Caco-2 (cell line): ENCODE measurements around the gene SLC9A7. TPM values are rescaled to one million over a fixed set of nuclear protein-coding genes. Genes with fewer than 3 reads are reported as not detected.

Experiments used
- BruUV-seq: library from RNA; stranded (reverse); fragments of 400-500 nt; replicated peaks from 2 replicates; lab custom pipeline; 2021; lab: Mats Ljungman, UMichigan
- CTCF ChIA-PET: fragments of 300-600 bp; sonication (Branson Sonifier 250); formaldehyde crosslinking; loops from one replicate; lab custom pipeline; 2022; ENCODE audit warnings: antibody characterized with exemption; lab: Charles Lee
- POLR2A ChIA-PET: fragments of 300-600 bp; sonication (Branson Sonifier 250); formaldehyde crosslinking; loops from one replicate; lab custom pipeline; 2022; ENCODE audit warnings: antibody characterized with exemption; lab: Charles Lee
- DNase-seq, 2 experiments: peaks; one replicate each; pipeline versions ENCODE4 v3.0.0 to v3.0.0-alpha.2; 2020 to 2022
- H3K27me3 ChIP-seq: replicated peaks from 2 replicates; pipeline ENCODE4 v1.6.0; 2011; ENCODE audit warnings: low read length; ENCODE audit not compliant: control insufficient read depth, insufficient read depth
- H3K36me3 ChIP-seq: 2 replicates; pipeline ENCODE4 v1.5.1; 2011; ENCODE audit warnings: low read length; ENCODE audit not compliant: control insufficient read depth, insufficient read depth
- H3K4me1 ChIP-seq: fragments of 250-450 bp; sonication (Bioruptor Pico); 2 replicates; pipeline ENCODE4 v1.5.1; 2020; ENCODE audit warnings: mild to moderate bottlenecking
- H3K4me3 ChIP-seq: 2 replicates; pipeline ENCODE4 v1.5.1; 2011; ENCODE audit warnings: low read depth, mild to moderate bottlenecking, control low read depth, low read length
- H3K9me3 ChIP-seq: fragments of 250-450 bp; sonication (Bioruptor Pico); 2 replicates; pipeline ENCODE4 v1.5.1; 2020; ENCODE audit warnings: mild to moderate bottlenecking, moderate library complexity
- H3K27ac Mint-ChIP-seq: one replicate; pipeline ENCODE4 v1.8.0; 2022; ENCODE audit warnings: mixed read lengths; ENCODE audit not compliant: unreplicated experiment
- H3K27me3 Mint-ChIP-seq: one replicate; pipeline ENCODE4 v1.8.0; 2022; ENCODE audit warnings: mixed read lengths; ENCODE audit not compliant: insufficient read depth, unreplicated experiment
- H3K36me3 Mint-ChIP-seq: one replicate; pipeline ENCODE4 v1.8.0; 2022; ENCODE audit warnings: mild to moderate bottlenecking, mixed read lengths; ENCODE audit not compliant: insufficient read depth, unreplicated experiment
- H3K4me1 Mint-ChIP-seq: one replicate; pipeline ENCODE4 v1.8.0; 2022; ENCODE audit warnings: low read depth, mixed read lengths; ENCODE audit not compliant: unreplicated experiment
- H3K4me3 Mint-ChIP-seq: one replicate; pipeline ENCODE4 v1.8.0; 2022; ENCODE audit warnings: mild to moderate bottlenecking, moderate library complexity, mixed read lengths; ENCODE audit not compliant: unreplicated experiment
- H3K9me3 Mint-ChIP-seq: one replicate; pipeline ENCODE4 v1.8.0; 2022; ENCODE audit warnings: mixed read lengths; ENCODE audit not compliant: unreplicated experiment
- intact Hi-C: fragments of 100-400 bp; cut with micrococcal nuclease; formaldehyde crosslinking; loops from one replicate; pipeline ENCODE4 v1.10.0; 2022; ENCODE audit not compliant: unreplicated experiment
- total RNA-seq: library from RNA; stranded (reverse); gene quantifications from 2 replicates; pipeline ENCODE4 v1.2.3, GENCODE V29; 2022
- TF ChIP-seq, protein P1 (sequence below), 2 experiments: fragments of 200-600 bp in 1 of 2; IDR thresholded peaks; 1 replicate in 1 of 2; 2 replicates in 1 of 2; pipeline versions ENCODE4 v1.5.1 to v1.8.0; 2011 to 2022; ENCODE audit warnings: antibody characterized with exemption in 1 of 2, control low read depth in 1 of 2, inconsistent platforms in 1 of 2, low read depth in 1 of 2, low read length in 1 of 2, mild to moderate bottlenecking in 1 of 2, moderate library complexity in 1 of 2; ENCODE audit not compliant: insufficient read depth in 1 of 2, severe bottlenecking in 1 of 2, unreplicated experiment in 1 of 2

SLC9A7 gene
- total RNA-seq, 1 experiment from 2014 or later = 20.1 TPM

DNA sequence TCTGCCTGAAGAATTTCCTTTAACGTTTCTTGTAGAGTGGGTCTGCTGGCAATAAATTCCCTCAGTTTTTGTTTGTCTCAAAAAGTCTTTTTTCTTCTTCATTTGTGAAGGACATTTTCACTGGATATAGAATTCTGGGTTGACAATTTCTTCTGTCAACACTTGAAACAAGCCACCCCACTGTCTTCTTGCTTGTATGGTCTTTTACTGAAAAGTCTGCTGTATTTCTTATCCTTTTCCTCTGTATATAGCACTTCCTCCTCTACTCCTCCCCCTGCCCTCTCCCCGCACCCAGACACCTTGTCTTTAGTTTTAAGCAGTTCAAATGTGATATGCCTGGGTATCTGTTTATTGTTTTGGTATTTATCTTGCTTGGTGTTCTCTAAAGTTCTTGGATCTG, 23.3 kb downstream of the SLC9A7 start:
- no TSS peak for BruUV-seq
- DNase-seq = no peak
- Mint-ChIP-seq H3K4me1 (peaks cover 4% of the 10 kb centered on the region), H3K4me3 (no peak overlapping the region), H3K27me3 (no peaks in the 10 kb centered on the region), H3K9me3 (peaks cover 37% of the 10 kb centered on the region), H3K36me3 (peaks cover 13% of the 10 kb centered on the region), H3K27ac (no peak overlapping the region)
- Histone ChIP-seq H3K27me3 (no peaks in the 10 kb centered on the region), H3K4me3 (no peak overlapping the region), H3K4me1 (no peaks in the 10 kb centered on the region), H3K36me3 (no peaks in the 10 kb centered on the region), H3K9me3 (peaks cover 5% of the 10 kb centered on the region)
- TF ChIP-seq, protein P1, sequence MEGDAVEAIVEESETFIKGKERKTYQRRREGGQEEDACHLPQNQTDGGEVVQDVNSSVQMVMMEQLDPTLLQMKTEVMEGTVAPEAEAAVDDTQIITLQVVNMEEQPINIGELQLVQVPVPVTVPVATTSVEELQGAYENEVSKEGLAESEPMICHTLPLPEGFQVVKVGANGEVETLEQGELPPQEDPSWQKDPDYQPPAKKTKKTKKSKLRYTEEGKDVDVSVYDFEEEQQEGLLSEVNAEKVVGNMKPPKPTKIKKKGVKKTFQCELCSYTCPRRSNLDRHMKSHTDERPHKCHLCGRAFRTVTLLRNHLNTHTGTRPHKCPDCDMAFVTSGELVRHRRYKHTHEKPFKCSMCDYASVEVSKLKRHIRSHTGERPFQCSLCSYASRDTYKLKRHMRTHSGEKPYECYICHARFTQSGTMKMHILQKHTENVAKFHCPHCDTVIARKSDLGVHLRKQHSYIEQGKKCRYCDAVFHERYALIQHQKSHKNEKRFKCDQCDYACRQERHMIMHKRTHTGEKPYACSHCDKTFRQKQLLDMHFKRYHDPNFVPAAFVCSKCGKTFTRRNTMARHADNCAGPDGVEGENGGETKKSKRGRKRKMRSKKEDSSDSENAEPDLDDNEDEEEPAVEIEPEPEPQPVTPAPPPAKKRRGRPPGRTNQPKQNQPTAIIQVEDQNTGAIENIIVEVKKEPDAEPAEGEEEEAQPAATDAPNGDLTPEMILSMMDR (IDR thresholded peaks at IDR 0.05; ENCODE audit: insufficient read depth in 1 of 2, low read depth in 1 of 2, low read length in 1 of 2, severe bottlenecking in 1 of 2, unreplicated experiment in 1 of 2) = no peak
- intact Hi-C loops = no loop called here
- POLR2A ChIA-PET = no interaction called here
- CTCF ChIA-PET = no interaction called here

DNA sequence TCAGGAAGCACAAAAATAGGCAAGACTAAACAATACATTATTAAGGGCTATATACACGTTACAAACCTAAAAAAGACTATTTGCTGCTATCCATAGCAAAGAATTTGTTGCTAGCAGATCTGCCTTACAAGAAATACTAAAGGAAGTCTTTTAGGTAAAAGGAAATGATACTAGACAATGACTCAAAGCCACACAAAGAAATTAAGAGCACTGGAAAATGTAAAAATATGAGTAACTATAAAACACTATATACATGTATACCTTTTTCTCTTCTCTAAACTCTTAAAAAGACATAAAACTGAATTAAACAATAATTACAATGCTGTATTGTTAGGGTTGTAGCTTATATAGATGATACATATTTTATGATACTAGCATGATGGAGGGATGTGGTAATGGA, 25.7 kb downstream of the SLC9A7 start:
- Histone ChIP-seq H3K4me3 (no peak overlapping the region), H3K4me1 (no peaks in the 10 kb centered on the region), H3K27me3 (no peaks in the 10 kb centered on the region), H3K36me3 (no peaks in the 10 kb centered on the region), H3K9me3 (peaks cover 5% of the 10 kb centered on the region)
- no peak for DNase-seq
- POLR2A ChIA-PET = no interaction called here
- TF ChIP-seq, protein P1 (IDR thresholded peaks at IDR 0.05; ENCODE audit: insufficient read depth in 1 of 2, low read depth in 1 of 2, low read length in 1 of 2, severe bottlenecking in 1 of 2, unreplicated experiment in 1 of 2) = no peak
- Mint-ChIP-seq H3K27me3 (no peaks in the 10 kb centered on the region), H3K36me3 (peaks cover 13% of the 10 kb centered on the region), H3K9me3 (peaks cover 25% of the 10 kb centered on the region), H3K4me1 (peaks cover 6% of the 10 kb centered on the region), H3K27ac (no peak overlapping the region), H3K4me3 (no peak overlapping the region)
- intact Hi-C loops = no loop called here
- CTCF ChIA-PET = no interaction called here
- no TSS peak for BruUV-seq

- no TSS peak for BruUV-seq
- H3K27me3 ChIP-seq = no peaks in the 10 kb centered on the region
- no peaks in the 10 kb centered on the region for H3K4me1 ChIP-seq
- TF ChIP-seq, protein P1 (IDR thresholded peaks at IDR 0.05; ENCODE audit: insufficient read depth in 1 of 2, low read depth in 1 of 2, low read length in 1 of 2, severe bottlenecking in 1 of 2, unreplicated experiment in 1 of 2) = no peak
- no peak overlapping the region for H3K4me3 ChIP-seq
- Mint-ChIP-seq H3K36me3 (peaks cover 8% of the 10 kb centered on the region), H3K27ac (no peak overlapping the region), H3K4me3 (no peak overlapping the region), H3K9me3 (peaks cover 4% of the 10 kb centered on the region), H3K27me3 (no peaks in the 10 kb centered on the region), H3K4me1 (peaks cover 6% of the 10 kb centered on the region)
- intact Hi-C loops = no loop called here
- CTCF ChIA-PET = no interaction called here
- POLR2A ChIA-PET = no interaction called here
- H3K36me3 ChIP-seq = no peaks in the 10 kb centered on the region
- H3K9me3 ChIP-seq = no peaks in the 10 kb centered on the region
- no peak for DNase-seq
These were observed 28.2 kb downstream of the SLC9A7 start for GRCh38 chrX:46730765-46731164.
